Measurements from ENCODE around the gene TEX11. TPM values are rescaled to one million over a fixed set of nuclear protein-coding genes. Genes with fewer than 3 reads are reported as not detected.

The TEX11 gene
- total and polyA plus RNA-seq, 10 of the 15 experiments (the other 5 are each of a cell fraction or from before 2014, with no cell fraction given), result not detected

GRCh38 chrX:70924294-70924911, 15.9 kb upstream of the TEX11 start (continued):
- TF ChIP-seq PRDM15 (CRISPR knock-in tag; IDR thresholded peaks at IDR 0.05), result no peak
- TF ChIP-seq JUND (IDR thresholded peaks at IDR 0.05; ENCODE audit: low read depth, low read length), result no peak
- TF ChIP-seq EED (IDR thresholded peaks at IDR 0.05; ENCODE audit: low read depth), result no peak
- no peak for TF ChIP-seq FOXK2 (IDR thresholded peaks at IDR 0.05)
- TF ChIP-seq WRNIP1 (IDR thresholded peaks at IDR 0.05; ENCODE audit: borderline replicate concordance, low read depth, low read length), result no peak
- TF ChIP-seq GATAD2B (conservative IDR thresholded peaks at IDR 0.05; ENCODE audit: low read depth), result no peak
- TF ChIP-seq ZZZ3 (IDR thresholded peaks at IDR 0.05; ENCODE audit: control insufficient read depth, insufficient read length, low read depth), result no peak

GRCh38 chrX:70922774-70923473, 14.4 kb upstream of the TEX11 start:
- ChIA-PET RAD21 (ENCODE audit: unreplicated experiment) (no interaction called here), CTCF (no interaction called here), SMC1A (ENCODE audit: uncharacterized antibody, unreplicated experiment) (no interaction called here), POLR2A (no interaction called here)
- Histone ChIP-seq H3K27ac (ENCODE audit: control insufficient read depth, insufficient read depth) (no peak overlapping the region), H3K4me3 (no peak overlapping the region), H3K9me3 (replicated peaks; ENCODE audit: control insufficient read depth, insufficient read depth, low read length) (no peaks in the 10 kb centered on the region), H3K4me1 (ENCODE audit: control insufficient read depth, insufficient read depth, low read length) (no peaks in the 10 kb centered on the region), H3K27me3 (replicated peaks in 1 of 2; ENCODE audit: control insufficient read depth in 2 of 2, insufficient read depth in 2 of 2, low read length in 1 of 2) (no peaks in the 10 kb centered on the region), H3K79me2 (ENCODE audit: control insufficient read depth, insufficient read depth, low read length) (no peaks in the 10 kb centered on the region), H3K4me2 (ENCODE audit: control insufficient read depth, insufficient read depth) (no peak overlapping the region), H4K20me1 (ENCODE audit: control insufficient read depth, insufficient read depth) (no peaks in the 10 kb centered on the region), H3K36me3 (ENCODE audit: control insufficient read depth in 2 of 2, insufficient read depth in 2 of 2, low read length in 1 of 2) (no peaks in the 10 kb centered on the region), H3K9ac (ENCODE audit: control insufficient read depth, insufficient read depth, low read length) (no peak overlapping the region), H2AFZ (ENCODE audit: control insufficient read depth, low read depth, low read length) (no peak overlapping the region)
- ATAC-seq (no peak), DNase-seq (ENCODE audit: low read depth, low spot score) (no peak), FAIRE-seq (no peak)
- TF ChIP-seq CREB1 (IDR thresholded peaks at IDR 0.05; ENCODE audit: low read depth) (no peak), IKZF1 (conservative IDR thresholded peaks at IDR 0.05) (no peak), ASH2L (IDR thresholded peaks at IDR 0.05; ENCODE audit: borderline replicate concordance, low read depth) (no peak), USF2 (IDR thresholded peaks at IDR 0.05; ENCODE audit: borderline replicate concordance, low read depth, low read length) (no peak), FOXM1 (IDR thresholded peaks at IDR 0.05; ENCODE audit: low read depth, low read length) (no peak), RFX5 (IDR thresholded peaks at IDR 0.05; ENCODE audit: low read depth, low read length) (no peak)
- intact Hi-C loops (cut with micrococcal nuclease; ENCODE audit: unreplicated experiment) (no loop called here), in situ Hi-C loops (cut with MboI) (no loop called here)
- no TSS peak for BruUV-seq (replicated peaks)
- WGBS (ENCODE audit: insufficient coverage, insufficient replicate concordance, low lambda C conversion rate, missing lambda C conversion rate), result 6% methylated on average over 5 of the region's 5 CpGs

Measured in GM12878 (cell line).